SK-MEL-5 (cell line): ENCODE data around the gene KLHDC3. TPM values are rescaled to one million over a fixed set of nuclear protein-coding genes. Genes with fewer than 3 reads are reported as not detected.
A peak's percentile ranks its signal among the peaks of the same experiment; 100 is the strongest.
"Not testable (repeated sequence)": the region's sequence is repeated elsewhere in the genome, so short reads cannot be mapped to it uniquely, and the experiment has no call there.

Experiments used
- DNase-seq: peaks from one replicate; pipeline ENCODE4 v3.0.0-alpha.2; 2016; ENCODE audit warnings: low read depth, low spot score
- in situ Hi-C: cut with HindIII; loops from 2 replicates; pipeline ENCODE4 v1.10.0; 2016; ENCODE audit warnings: low sequenced_read_pairs, high pct_unique_total_duplicates, low pct_unique_long_range_greater_than_20kb
- total RNA-seq: library from RNA; depleted of rRNA; stranded (reverse); fragments of >200 nt; shearing (Covaris generic); gene quantifications from 2 replicates; pipeline ENCODE4 v1.2.3, GENCODE V29; 2014

The KLHDC3 gene
- total RNA-seq, 1 experiment from 2014 or later = 61.6 TPM

DNA sequence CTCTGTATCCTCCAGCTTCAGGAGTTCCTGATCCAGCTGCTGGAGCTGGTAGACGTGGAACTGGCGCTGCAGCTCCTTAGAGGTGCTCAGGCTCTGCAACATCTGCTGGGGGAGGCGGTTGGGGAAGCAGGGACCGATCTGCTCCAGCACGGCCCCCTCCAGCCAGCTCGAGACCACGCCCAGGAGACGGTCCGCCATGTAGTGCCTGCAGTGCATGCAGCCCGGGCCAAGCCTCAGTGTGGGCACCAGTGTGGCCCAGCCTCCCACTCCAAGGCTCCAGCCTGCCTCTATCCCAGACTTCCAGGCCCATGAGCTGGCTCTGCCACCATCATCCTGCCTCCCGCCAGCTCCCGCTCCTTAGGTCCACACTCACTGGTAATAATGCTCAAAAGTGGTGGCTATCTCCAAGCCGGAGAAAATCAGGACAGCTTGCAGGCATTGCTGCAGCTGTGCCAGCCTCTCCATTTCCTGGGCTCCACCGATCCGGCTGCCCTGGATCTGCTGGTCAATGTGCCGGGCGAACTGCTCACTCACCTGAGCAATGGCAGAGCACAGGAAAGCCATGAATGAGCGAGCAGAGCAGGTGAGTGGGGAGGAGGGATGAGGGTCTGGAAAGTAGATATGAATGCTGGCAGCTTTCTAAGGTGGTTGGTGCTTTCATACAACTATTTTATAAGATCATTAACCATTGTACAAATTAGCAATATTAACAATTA is 26.7 kb downstream of the KLHDC3 start:
- DNase-seq = no peak
- in situ Hi-C loops = no loop called here

GRCh38 chr6:43041475-43041874 is 27.4 kb downstream of the KLHDC3 start:
- DNase-seq, in situ Hi-C loops: not testable (repeated sequence)

GRCh38 chr6:43043310-43043709 is 29.3 kb downstream of the KLHDC3 start:
- in situ Hi-C loops = no loop called here
- DNase-seq = no peak

DNA sequence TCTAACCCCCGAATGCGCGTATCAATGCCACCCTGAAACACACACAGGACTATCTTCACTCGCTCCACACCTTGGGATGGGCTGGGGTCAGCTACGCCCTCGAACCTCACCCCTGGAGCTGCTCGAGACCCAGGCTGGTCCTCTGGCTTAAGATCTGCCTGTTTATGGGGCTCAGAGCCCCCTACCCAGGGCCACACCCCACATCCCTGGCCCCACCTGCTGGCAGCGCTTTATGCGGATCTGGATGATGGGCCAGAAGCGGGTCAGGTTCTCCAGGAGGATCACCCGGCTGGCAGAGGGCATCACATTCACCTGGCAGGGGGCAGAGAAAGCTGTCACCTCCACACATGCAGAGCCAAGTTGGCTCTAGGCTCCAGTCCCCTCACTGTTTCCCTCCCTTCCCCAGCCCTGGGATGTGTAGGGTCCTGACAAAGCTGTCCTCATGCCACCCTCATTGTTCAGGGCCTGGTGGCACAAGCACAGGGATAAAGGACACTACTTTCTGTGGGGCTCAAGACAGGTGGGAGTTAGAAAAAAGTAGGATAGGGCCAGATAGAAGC is 31.4 kb downstream of the KLHDC3 start:
- in situ Hi-C loops = no loop called here
- DNase-seq = no peak

DNA sequence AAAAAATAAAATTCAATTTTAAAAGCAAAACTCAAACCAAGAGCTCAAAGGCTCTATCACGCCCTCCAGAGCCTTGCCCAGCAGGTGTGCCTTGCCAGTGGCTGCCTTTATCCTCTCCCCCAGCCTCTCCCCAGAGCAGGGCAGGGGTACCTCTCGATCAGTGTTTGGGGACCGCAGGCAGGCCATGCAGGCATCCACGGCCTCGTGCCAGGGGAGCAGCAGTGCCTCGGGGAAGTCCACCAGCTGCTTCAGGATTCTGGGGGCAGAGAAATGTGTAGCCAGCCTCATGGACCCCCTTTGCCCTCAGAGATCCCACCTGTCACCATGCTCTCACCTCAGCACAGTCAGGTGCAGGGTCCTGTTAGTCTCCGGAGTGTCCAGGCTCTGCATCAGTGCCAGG is 33.9 kb downstream of the KLHDC3 start:
- DNase-seq = no peak

DNA sequence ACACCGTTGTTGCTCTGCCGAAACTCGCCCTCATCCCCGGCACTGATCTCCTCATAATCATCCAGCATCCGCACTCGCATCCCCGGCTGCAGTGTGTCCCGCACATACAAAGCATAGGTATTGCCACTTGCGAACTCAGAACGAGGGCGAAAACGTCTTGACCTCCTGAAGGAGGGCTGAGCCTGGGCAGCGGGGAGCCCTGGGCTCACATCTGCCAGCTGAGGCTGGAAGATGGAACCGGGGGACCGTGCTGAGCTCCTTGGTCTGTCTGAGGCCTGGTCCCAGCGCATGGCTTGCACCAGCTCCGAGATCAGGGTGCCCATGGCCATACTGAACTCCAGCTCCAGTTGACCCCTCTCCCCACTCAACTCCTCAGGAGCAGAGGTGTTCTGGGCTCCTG is 36.9 kb downstream of the KLHDC3 start:
- in situ Hi-C loops = no loop called here

More for the DNA sequence above, 33.9 kb downstream of the KLHDC3 start:
- in situ Hi-C loops = no loop called here

DNA sequence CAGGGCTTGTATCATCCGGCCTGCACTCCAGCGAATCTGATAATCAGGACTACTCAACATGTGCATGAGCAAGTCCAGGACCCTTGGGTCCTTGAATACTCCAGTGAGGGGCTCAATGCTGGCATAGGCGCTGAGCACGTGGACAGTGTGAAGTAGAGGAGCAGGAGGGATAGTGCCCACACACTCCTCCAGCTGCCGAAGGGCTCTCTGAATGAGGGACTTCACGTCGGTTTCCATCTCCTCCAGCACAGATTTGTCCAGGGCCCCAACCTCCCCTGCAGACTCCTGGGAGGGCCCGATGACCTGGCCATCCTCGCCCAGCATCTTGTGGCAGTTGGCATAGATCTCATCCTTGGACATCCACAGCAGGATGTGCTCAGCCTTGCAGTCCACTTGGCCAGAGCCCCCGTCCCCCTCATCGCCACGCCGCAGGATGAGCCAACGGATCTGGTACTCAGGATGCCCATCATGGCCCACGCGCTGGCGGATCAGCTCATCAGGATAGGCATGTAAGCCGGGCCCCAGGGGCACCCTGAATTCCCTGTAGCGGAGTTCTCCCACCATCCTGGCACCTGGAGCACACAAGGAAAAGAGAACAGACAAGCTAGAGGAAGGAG is 38.3 kb downstream of the KLHDC3 start:
- no peak for DNase-seq
- in situ Hi-C loops = no loop called here

More for the DNA sequence above, 36.9 kb downstream of the KLHDC3 start:
- no peak for DNase-seq

GRCh38 chr6:43052842-43053544 is 38.9 kb downstream of the KLHDC3 start:
- in situ Hi-C loops = no loop called here
- DNase-seq = no peak

GRCh38 chr6:43053545-43054205 is 39.6 kb downstream of the KLHDC3 start, which contains the start of gene CUL7:
TSS of gene CUL7 (minus strand) at chr6:43053851. CDS start at chr6:43052788, 1,063 bp downstream.
- peak; percentile 94 for DNase-seq
- in situ Hi-C loops = no loop called here

GRCh38 chr6:43054206-43054943 is 40.3 kb downstream of the KLHDC3 start:
- in situ Hi-C loops = no loop called here
- DNase-seq = no peak

- DNase-seq = no peak
- in situ Hi-C loops = no loop called here
Measured at GRCh38 chr6:43055966-43056365, 41.9 kb downstream of the KLHDC3 start.

- in situ Hi-C loops = no loop called here
- DNase-seq = no peak
Measured at GRCh38 chr6:43058531-43058930, 44.5 kb downstream of the KLHDC3 start.

DNA sequence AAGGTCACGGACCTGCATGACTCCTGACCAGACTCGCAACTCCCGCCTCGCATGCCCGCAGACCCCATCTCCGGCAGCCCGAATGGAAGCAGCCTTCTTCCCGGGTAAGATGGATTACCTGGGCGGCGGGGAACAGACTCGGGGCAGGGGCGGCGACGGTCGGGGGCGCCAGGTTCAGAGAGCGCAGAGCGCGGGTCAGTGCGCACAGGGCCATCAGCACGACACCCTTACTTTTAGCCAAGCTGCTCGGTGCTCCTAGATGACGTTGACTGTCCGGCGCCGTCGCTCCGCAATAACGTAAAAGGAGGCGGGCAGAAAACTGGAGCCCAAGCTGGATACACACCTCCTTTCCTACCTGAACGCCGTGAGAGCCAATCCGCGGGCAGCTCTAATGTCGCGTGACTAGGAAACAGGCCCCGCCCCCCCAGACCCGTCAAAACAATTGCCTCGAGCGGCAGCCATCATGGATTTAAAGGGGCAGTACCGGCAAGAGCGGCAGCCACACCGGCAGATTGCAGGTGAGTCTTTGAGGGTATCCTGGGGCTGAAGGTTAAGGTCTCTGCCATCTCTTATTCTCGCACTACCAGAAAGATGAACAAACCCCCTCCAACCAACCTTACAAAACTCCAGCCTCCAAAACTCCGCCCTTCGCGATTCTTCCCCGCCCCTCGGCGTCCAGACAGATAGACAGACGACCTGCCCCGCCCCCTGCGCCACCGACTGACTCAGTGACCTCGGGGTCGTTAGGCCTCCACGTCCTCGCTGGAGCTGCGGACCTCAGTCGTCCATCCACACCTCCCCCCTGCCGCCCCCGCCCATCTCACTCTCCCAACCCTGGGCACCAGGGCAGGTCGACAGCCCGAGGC is 45.4 kb downstream of the KLHDC3 start, which contains the start of the genes KLC4 and MRPL2:
Gene KLC4, plus strand, starts transcription at position 464 of the 866 bp plus-strand sequence. CDS start 1,705 bp downstream, outside the sequence.
Gene MRPL2, minus strand, starts transcription at position 267 of the 866 bp plus-strand sequence. Its CDS starts 53 bp downstream, at position 214.
- in situ Hi-C loops = no loop called here
- DNase-seq = peak; percentile 99

GRCh38 chr6:43060034-43060754 is 46.1 kb downstream of the KLHDC3 start:
- no peak for DNase-seq
- in situ Hi-C loops = no loop called here

- DNase-seq = no peak
- in situ Hi-C loops = no loop called here
Measured at GRCh38 chr6:43060755-43061633, 46.9 kb downstream of the KLHDC3 start.
